Astrocyte of the cerebellum (primary cell): ENCODE measurements around the gene TRMT61B.

Source experiments
- DNase-seq: peaks from one replicate; pipeline ENCODE4 v3.0.0-alpha.2; 2011; ENCODE audit warnings: low read depth
- H3K4me3 ChIP-seq: 2 replicates; pipeline ENCODE4 v1.5.1; 2011; ENCODE audit warnings: mild to moderate bottlenecking, low read depth, low read length, moderate library complexity
- CTCF ChIP-seq: IDR thresholded peaks from 2 replicates; pipeline ENCODE4 v1.5.1; 2012; ENCODE audit warnings: low read length, low read depth, moderate library complexity, mild to moderate bottlenecking; ENCODE audit errors: missing control alignments
- in situ Hi-C: cut with HindIII; loops from 2 replicates; pipeline ENCODE4 v1.10.0; 2017; ENCODE audit warnings: low sequenced_read_pairs

TRMT61B gene

GRCh38 chr2:28818053-28818452 is 52.1 kb downstream of the TRMT61B start:
- in situ Hi-C loops = no loop called here
- DNase-seq = no peak
- H3K4me3 ChIP-seq = no peak overlapping the region
- TF ChIP-seq CTCF = no peak

GRCh38 chr2:28810384-28811285 is 59.5 kb downstream of the TRMT61B start, which contains the start of gene SPDYA:
Gene SPDYA (plus strand): TSS chr2:28810834. CDS start chr2:28816015, 5,181 bp downstream.
- TF ChIP-seq CTCF = no peak
- peak; percentile 15 for DNase-seq
- peak within 1 kb of the TSS; percentile 36 for H3K4me3 ChIP-seq
- in situ Hi-C loops = no loop called here

- no peak for TF ChIP-seq CTCF
- H3K4me3 ChIP-seq = peak overlapping the region; percentile 36
- no peak for DNase-seq
- in situ Hi-C loops = no loop called here
Observed at GRCh38 chr2:28809927-28810326, 60.2 kb downstream of the TRMT61B start.

GRCh38 chr2:28802975-28803429 is 67.1 kb downstream of the TRMT61B start:
- no peak for TF ChIP-seq CTCF
- no peak overlapping the region for H3K4me3 ChIP-seq
- DNase-seq = no peak
- in situ Hi-C loops = no loop called here

GRCh38 chr2:28801726-28802125 is 68.4 kb downstream of the TRMT61B start:
- no peak for DNase-seq
- no peak for TF ChIP-seq CTCF
- no peak overlapping the region for H3K4me3 ChIP-seq
- in situ Hi-C loops = no loop called here
